Loucy (cell line): Measurements from ENCODE around the gene TBC1D1.

Experiments used
- H2AFZ ChIP-seq: fragments of 200-600 bp; sonication (generic); 2 replicates; pipeline ENCODE4 v1.6.0; 2016; ENCODE audit warnings: antibody characterized with exemption, mild to moderate bottlenecking, low read length, moderate library complexity
- H3F3A ChIP-seq: fragments of 200-600 bp; 2 replicates; pipeline ENCODE4 v1.6.0; 2016; ENCODE audit warnings: antibody characterized with exemption, low read depth, mild to moderate bottlenecking
- H3K27me3 ChIP-seq: fragments of 200-600 bp; sonication (generic); 2 replicates; pipeline ENCODE4 v1.6.1; 2014; ENCODE audit warnings: low read length, mild to moderate bottlenecking; ENCODE audit not compliant: insufficient read depth, poor library complexity, severe bottlenecking
- H3K36me3 ChIP-seq: fragments of 200-600 bp; sonication (generic); 2 replicates; pipeline ENCODE4 v1.6.1; 2016; ENCODE audit warnings: low read length; ENCODE audit not compliant: insufficient read depth
- H3K4me1 ChIP-seq: fragments of 200-600 bp; sonication (generic); 2 replicates; pipeline ENCODE4 v1.5.1; 2014; ENCODE audit warnings: low read length, mild to moderate bottlenecking; ENCODE audit not compliant: insufficient read depth, poor library complexity, severe bottlenecking
- H3K4me2 ChIP-seq: fragments of 200-600 bp; sonication (generic); 2 replicates; pipeline ENCODE4 v1.6.0; 2014; ENCODE audit warnings: antibody characterized with exemption, low read length, low read depth, mild to moderate bottlenecking; ENCODE audit not compliant: poor library complexity, severe bottlenecking
- H3K4me3 ChIP-seq: fragments of 200-600 bp; sonication (generic); 2 replicates; pipeline ENCODE4 v1.5.1; 2014; ENCODE audit warnings: low read length, mild to moderate bottlenecking, mixed read lengths; ENCODE audit not compliant: poor library complexity, severe bottlenecking
- H3K79me2 ChIP-seq: fragments of 200-600 bp; sonication (generic); 2 replicates; pipeline ENCODE4 v1.6.1; 2014; ENCODE audit warnings: low read length; ENCODE audit not compliant: insufficient read depth
- H3K9ac ChIP-seq: fragments of 200-600 bp; sonication (generic); 2 replicates; pipeline ENCODE4 v1.6.0; 2014; ENCODE audit warnings: mild to moderate bottlenecking, low read depth, low read length, moderate library complexity; ENCODE audit not compliant: poor library complexity, severe bottlenecking
- H3K9me2 ChIP-seq: fragments of 200-600 bp; sonication (generic); replicated peaks from 2 replicates; pipeline ENCODE4 v1.6.1; 2016; ENCODE audit warnings: low read depth, low read length, mixed read lengths
- H3K9me3 ChIP-seq: fragments of 200-600 bp; sonication (generic); 2 replicates; pipeline ENCODE4 v1.6.1; 2014; ENCODE audit warnings: mild to moderate bottlenecking, antibody characterized with exemption, low read length, low read depth; ENCODE audit not compliant: insufficient read depth
- H4K20me1 ChIP-seq: fragments of 200-600 bp; sonication (generic); 2 replicates; pipeline ENCODE4 v1.6.0; 2014; ENCODE audit warnings: antibody characterized with exemption, low read length, mild to moderate bottlenecking; ENCODE audit not compliant: insufficient read depth, poor library complexity, severe bottlenecking
- CTCF ChIP-seq: fragments of 200-600 bp; sonication (generic); conservative IDR thresholded peaks from 2 replicates; pipeline ENCODE4 v1.5.1; 2014; ENCODE audit warnings: mild to moderate bottlenecking, antibody characterized with exemption, low read length
- EZH2phosphoT487 ChIP-seq: fragments of 200-600 bp; IDR thresholded peaks from 2 replicates; pipeline ENCODE4 v1.6.1; 2018; ENCODE audit warnings: antibody characterized with exemption, mild to moderate bottlenecking, moderate library complexity, borderline replicate concordance

TBC1D1 gene

GRCh38 chr4:38021751-38022150, 130.9 kb downstream of the TBC1D1 start:
- Histone ChIP-seq H3K4me2 (no peak overlapping the region), H3K9ac (no peak overlapping the region), H3K9me2 (no peaks in the 10 kb centered on the region), H4K20me1 (no peaks in the 10 kb centered on the region), H3F3A (no peaks in the 10 kb centered on the region), H3K4me1 (no peaks in the 10 kb centered on the region), H3K4me3 (no peak overlapping the region), H3K36me3 (peaks cover 48% of the 10 kb centered on the region; the same call in 1 of the 2 replicates), H3K27me3 (no peaks in the 10 kb centered on the region), H2AFZ (no peak overlapping the region), H3K79me2 (no peaks in the 10 kb centered on the region), H3K9me3 (no peaks in the 10 kb centered on the region)
- TF ChIP-seq CTCF (no peak), EZH2phosphoT487 (no peak)

DNA sequence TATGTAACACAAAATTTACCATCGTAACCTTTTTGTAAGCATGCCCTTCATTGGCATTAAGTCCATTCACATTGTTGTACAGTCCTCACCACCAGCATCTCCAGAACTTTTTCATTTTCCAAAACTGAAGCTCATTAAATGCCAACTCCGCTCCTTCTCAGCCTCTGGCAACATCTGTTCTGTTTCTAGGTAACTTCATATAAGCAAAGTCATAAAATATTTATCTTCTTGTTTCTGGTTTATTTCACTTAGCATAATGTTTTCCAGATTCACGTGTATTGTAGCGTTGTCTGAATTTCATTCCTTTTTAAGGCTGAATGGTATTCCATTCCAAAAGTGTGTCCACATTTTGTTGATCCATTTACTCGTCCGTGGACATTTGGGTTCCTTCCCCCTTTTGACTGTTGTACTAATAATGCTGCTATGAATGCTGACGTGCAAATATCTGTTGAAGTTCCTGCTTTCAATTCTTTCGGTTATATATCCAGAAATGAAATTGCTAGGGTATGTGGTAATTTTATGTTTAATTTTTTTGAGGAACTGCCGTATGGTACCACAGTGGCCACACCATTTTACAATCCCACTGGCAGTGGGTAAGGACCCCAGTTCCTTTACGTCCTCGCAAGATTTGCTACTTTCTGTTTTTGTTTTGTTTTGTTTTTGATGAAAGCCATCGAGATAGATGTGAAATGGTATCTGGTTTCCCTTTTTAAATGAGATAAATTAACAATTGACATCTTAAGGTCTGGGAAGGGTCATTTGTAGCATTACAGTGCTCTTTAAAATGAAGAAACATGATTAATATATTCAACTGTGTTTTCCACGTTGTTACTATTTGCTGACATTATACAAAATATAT, 132.7 kb downstream of the TBC1D1 start:
- H3K4me2 ChIP-seq = no peak overlapping the region
- TF ChIP-seq EZH2phosphoT487 (no peak), CTCF (no peak)
- peaks cover 45% of the 10 kb centered on the region; the same call in 1 of the 2 replicates for H3K36me3 ChIP-seq
- H4K20me1 ChIP-seq = no peaks in the 10 kb centered on the region
- no peak overlapping the region for H3K9ac ChIP-seq
- H3K27me3 ChIP-seq = no peaks in the 10 kb centered on the region
- no peaks in the 10 kb centered on the region for H3F3A ChIP-seq
- H2AFZ ChIP-seq = no peak overlapping the region
- H3K4me3 ChIP-seq = no peak overlapping the region
- H3K9me2 ChIP-seq = no peaks in the 10 kb centered on the region
- no peaks in the 10 kb centered on the region for H3K79me2 ChIP-seq
- no peaks in the 10 kb centered on the region for H3K9me3 ChIP-seq
- H3K4me1 ChIP-seq = no peaks in the 10 kb centered on the region

GRCh38 chr4:38024206-38024509, 133.3 kb downstream of the TBC1D1 start:
- no peak overlapping the region for H3K4me2 ChIP-seq
- no peak overlapping the region for H2AFZ ChIP-seq
- no peaks in the 10 kb centered on the region for H3K79me2 ChIP-seq
- H3K9me3 ChIP-seq = no peaks in the 10 kb centered on the region
- no peaks in the 10 kb centered on the region for H3F3A ChIP-seq
- H3K9ac ChIP-seq = no peak overlapping the region
- H3K9me2 ChIP-seq = no peaks in the 10 kb centered on the region
- no peaks in the 10 kb centered on the region for H4K20me1 ChIP-seq
- peaks cover 51% of the 10 kb centered on the region; the same call in 1 of the 2 replicates for H3K36me3 ChIP-seq
- H3K4me1 ChIP-seq = no peaks in the 10 kb centered on the region
- no peaks in the 10 kb centered on the region for H3K27me3 ChIP-seq
- TF ChIP-seq EZH2phosphoT487 = no peak
- TF ChIP-seq CTCF = no peak
- no peak overlapping the region for H3K4me3 ChIP-seq
